NOMO-1 treated with DMSO at 0.1 percent for 48 hours (cell line): ENCODE measurements around the gene GABPA.
A peak's percentile ranks its signal among the peaks of the same experiment; 100 is the strongest.

Experiments
- DNase-seq: peaks from one replicate; lab custom pipeline; 2025; ENCODE audit not compliant: unreplicated experiment; lab: John Stamatoyannopoulos, UW

The GABPA gene

GRCh38 chr21:25801217-25802014 is 66.6 kb downstream of the GABPA start:
- DNase-seq = peak; percentile 87

- DNase-seq = no peak
These were observed 71.3 kb downstream of the GABPA start for GRCh38 chr21:25806060-25806459.

- no peak for DNase-seq
These were observed 72.4 kb downstream of the GABPA start for GRCh38 chr21:25807191-25807590.

GRCh38 chr21:25809013-25809412 is 74.2 kb downstream of the GABPA start:
- DNase-seq = no peak

- DNase-seq = no peak
These were observed 76.4 kb downstream of the GABPA start for GRCh38 chr21:25811186-25811585.

GRCh38 chr21:25813917-25814316 is 79.1 kb downstream of the GABPA start:
- no peak for DNase-seq

- DNase-seq = no peak
These were observed 83.3 kb downstream of the GABPA start for GRCh38 chr21:25818121-25818520.

GRCh38 chr21:25818551-25818950 is 83.8 kb downstream of the GABPA start:
- no peak for DNase-seq
